Prostate gland (tissue), 2 donors: Measurements from ENCODE around the gene ARHGAP26. TPM values are rescaled to one million over a fixed set of nuclear protein-coding genes. Genes with fewer than 3 reads are reported as not detected.
"Not testable (repeated sequence)": the region's sequence is repeated elsewhere in the genome, so short reads cannot be mapped to it uniquely, and the experiment has no call there.

Experiments used
- DNase-seq: peaks from one replicate; pipeline ENCODE4 v3.0.0-alpha.2; 2019; ENCODE audit warnings: low spot score
- H3K27ac ChIP-seq, 2 donors: fragments of 200-600 bp; sonication (generic); 2 replicates each; pipeline ENCODE4 v1.5.1; 2017 to 2019
- H3K27me3 ChIP-seq: fragments of 200-600 bp; sonication (generic); replicated peaks from 2 replicates; pipeline ENCODE4 v1.5.1; 2019; ENCODE audit not compliant: insufficient read depth
- H3K36me3 ChIP-seq, 2 donors: fragments of 200-600 bp; sonication (generic); 1 replicate in 1 of 2; 2 replicates in 1 of 2; pipeline versions ENCODE4 v1.5.1 to v1.8.1; 2017 to 2019
- H3K4me1 ChIP-seq: fragments of 200-600 bp; sonication (generic); replicated peaks from 2 replicates; pipeline ENCODE4 v1.5.1; 2019
- H3K4me3 ChIP-seq, 2 donors: fragments of 200-600 bp; sonication (generic); 2 replicates each; pipeline ENCODE4 v1.5.1; 2017 to 2019
- H3K9me3 ChIP-seq: fragments of 200-600 bp; sonication (generic); 2 replicates; pipeline ENCODE4 v1.5.1; 2017
- POLR2A ChIP-seq: fragments of 450-650 bp; IDR thresholded peaks from one replicate; pipeline ENCODE4 v1.6.1; 2016; ENCODE audit warnings: antibody characterized with exemption, mild to moderate bottlenecking
- POLR2AphosphoS5 ChIP-seq: sonication (generic); formaldehyde crosslinking; IDR thresholded peaks from one replicate; pipeline ENCODE4 v1.6.1; 2017; ENCODE audit warnings: antibody characterized with exemption
- WGBS: methylation state at CpG from one replicate; pipeline ENCODE4 v1.1.5; 2018; 5-methylcytosine and 5-hydroxymethylcytosine counted together
- intact Hi-C: fragments of 100-400 bp; cut with DNase I; formaldehyde crosslinking; loops from one replicate; pipeline ENCODE4 v1.14.2; 2022
- total RNA-seq, 2 donors: library from RNA; depleted of rRNA; stranded (reverse); fragments of >200 nt; gene quantifications; one replicate each; pipeline ENCODE4 v1.1.0, GENCODE V29; 2016
- TF ChIP-seq, protein P1 (sequence below), 4 experiments: fragments of 200-600 bp in 2 of 4; fragments of 450-650 bp in 2 of 4; sonication (generic) in 2 of 4; IDR thresholded peaks; 1 replicate in 3 of 4; 2 replicates in 1 of 4; pipeline ENCODE4 v1.5.1; 2016 to 2019; ENCODE audit warnings: antibody characterized with exemption in 4 of 4, mild to moderate bottlenecking in 2 of 4, moderate library complexity in 2 of 4

ARHGAP26 gene
- total RNA-seq, 2 donors from 2014 or later, result 11.7 to 39.8 TPM

DNA sequence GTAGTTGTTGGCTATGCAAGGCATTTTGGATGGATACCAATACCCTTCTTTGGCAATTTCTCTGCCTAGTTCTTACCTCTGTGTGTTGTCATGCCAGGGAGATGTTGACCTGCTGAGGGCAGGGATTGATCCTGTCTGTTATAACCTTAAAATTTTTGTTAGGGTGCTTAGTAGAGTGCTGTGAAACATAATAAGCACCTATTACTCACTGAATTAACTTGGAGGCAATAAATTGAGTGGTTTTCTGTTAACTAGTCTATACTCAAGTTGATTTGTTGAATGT is 177.2 kb downstream of the ARHGAP26 start:
- DNase-seq, result no peak
- Histone ChIP-seq H3K9me3 (no peaks in the 10 kb centered on the region), H3K27ac (no peak overlapping the region), H3K4me1 (no peaks in the 10 kb centered on the region), H3K27me3 (no peaks in the 10 kb centered on the region), H3K4me3 (no peak overlapping the region), H3K36me3 (no peaks in the 10 kb centered on the region)
- intact Hi-C loops, result no loop called here
- TF ChIP-seq POLR2AphosphoS5, result no peak
- TF ChIP-seq, protein P1, sequence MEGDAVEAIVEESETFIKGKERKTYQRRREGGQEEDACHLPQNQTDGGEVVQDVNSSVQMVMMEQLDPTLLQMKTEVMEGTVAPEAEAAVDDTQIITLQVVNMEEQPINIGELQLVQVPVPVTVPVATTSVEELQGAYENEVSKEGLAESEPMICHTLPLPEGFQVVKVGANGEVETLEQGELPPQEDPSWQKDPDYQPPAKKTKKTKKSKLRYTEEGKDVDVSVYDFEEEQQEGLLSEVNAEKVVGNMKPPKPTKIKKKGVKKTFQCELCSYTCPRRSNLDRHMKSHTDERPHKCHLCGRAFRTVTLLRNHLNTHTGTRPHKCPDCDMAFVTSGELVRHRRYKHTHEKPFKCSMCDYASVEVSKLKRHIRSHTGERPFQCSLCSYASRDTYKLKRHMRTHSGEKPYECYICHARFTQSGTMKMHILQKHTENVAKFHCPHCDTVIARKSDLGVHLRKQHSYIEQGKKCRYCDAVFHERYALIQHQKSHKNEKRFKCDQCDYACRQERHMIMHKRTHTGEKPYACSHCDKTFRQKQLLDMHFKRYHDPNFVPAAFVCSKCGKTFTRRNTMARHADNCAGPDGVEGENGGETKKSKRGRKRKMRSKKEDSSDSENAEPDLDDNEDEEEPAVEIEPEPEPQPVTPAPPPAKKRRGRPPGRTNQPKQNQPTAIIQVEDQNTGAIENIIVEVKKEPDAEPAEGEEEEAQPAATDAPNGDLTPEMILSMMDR (IDR thresholded peaks at IDR 0.05), result no peak
- TF ChIP-seq POLR2A, result no peak

DNA sequence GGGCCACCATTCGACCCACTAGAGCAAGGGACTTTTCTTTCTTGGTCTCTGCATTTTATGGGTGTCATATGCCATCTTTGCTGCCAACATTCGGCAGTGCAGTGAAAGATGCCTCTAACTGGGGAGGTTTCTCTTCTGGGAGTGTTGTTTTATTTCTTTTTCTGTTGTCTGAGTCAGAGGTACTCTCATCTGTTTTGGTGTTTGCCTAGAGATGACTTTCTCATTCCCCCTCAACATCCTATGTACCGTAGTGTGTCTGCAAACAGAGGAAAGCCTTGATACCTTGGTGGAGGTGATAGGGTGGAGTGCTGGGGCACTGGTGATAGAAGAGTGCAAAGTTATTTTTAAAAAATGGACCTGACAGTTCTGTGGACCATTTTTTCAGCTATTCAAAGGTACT is 182.1 kb downstream of the ARHGAP26 start:
- Histone ChIP-seq H3K36me3 (no peaks in the 10 kb centered on the region), H3K4me3 (no peak overlapping the region), H3K9me3 (no peaks in the 10 kb centered on the region), H3K4me1 (no peaks in the 10 kb centered on the region), H3K27me3 (no peaks in the 10 kb centered on the region), H3K27ac (no peak overlapping the region)
- no peak for DNase-seq
- TF ChIP-seq, protein P1 (IDR thresholded peaks at IDR 0.05), result no peak
- TF ChIP-seq POLR2A (no peak), POLR2AphosphoS5 (no peak)
- WGBS, result 89% methylated on average over 3 of the region's 3 CpGs
- intact Hi-C loops, result no loop called here

DNA sequence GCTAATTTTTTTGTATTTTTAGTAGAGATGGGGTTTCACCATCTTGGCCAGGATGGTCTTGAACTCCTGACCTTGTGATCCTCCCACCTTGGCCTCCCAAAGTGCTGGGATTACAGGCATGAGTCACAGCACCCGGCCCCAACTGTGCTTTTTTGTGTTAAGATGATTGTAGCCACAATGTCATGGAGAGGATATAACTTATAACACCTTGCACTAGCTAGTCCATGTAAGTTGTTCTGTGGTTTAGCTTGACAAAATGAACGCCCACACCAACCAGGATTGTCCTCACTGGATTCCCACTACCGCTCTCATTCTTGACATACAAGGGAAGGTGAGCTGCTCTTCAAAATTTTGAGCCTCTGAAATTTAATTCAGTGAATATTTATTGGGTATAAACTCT is 182.7 kb downstream of the ARHGAP26 start:
- DNase-seq, H3K27me3 ChIP-seq, H3K27ac ChIP-seq, H3K9me3 ChIP-seq, intact Hi-C loops, H3K4me3 ChIP-seq, H3K36me3 ChIP-seq, H3K4me1 ChIP-seq: not testable (repeated sequence)
- WGBS, result 98% methylated on average over 3 of the region's 3 CpGs

DNA sequence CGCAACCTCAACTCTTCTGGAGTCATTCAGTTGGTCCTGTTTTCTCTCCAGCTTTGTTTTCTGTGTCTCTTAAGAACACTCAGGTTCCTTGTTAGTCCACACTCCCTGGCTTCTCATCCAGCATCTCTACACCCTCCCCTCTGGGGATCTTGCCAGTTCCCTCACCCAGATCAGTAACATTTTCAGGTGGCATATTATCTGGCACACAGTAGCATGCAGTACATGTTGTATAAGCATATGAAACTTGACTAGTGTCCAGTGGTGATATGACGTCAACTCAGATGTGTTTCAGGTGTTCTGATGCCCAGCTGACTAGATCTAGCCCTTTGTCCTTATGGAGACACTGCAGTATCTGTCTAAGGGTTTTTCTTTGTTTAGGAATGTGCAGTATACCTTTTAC is 184.3 kb downstream of the ARHGAP26 start:
- H3K36me3 ChIP-seq, result no peaks in the 10 kb centered on the region
- TF ChIP-seq POLR2A, result no peak
- TF ChIP-seq, protein P1 (IDR thresholded peaks at IDR 0.05), result no peak
- TF ChIP-seq POLR2AphosphoS5, result no peak
- WGBS, result 91% methylated on average over 2 of the region's 2 CpGs
- intact Hi-C loops, result no loop called here
- no peak overlapping the region for H3K4me3 ChIP-seq
- no peaks in the 10 kb centered on the region for H3K9me3 ChIP-seq
- H3K4me1 ChIP-seq, result no peaks in the 10 kb centered on the region
- H3K27ac ChIP-seq, result no peak overlapping the region
- DNase-seq, result no peak
- no peaks in the 10 kb centered on the region for H3K27me3 ChIP-seq

DNA sequence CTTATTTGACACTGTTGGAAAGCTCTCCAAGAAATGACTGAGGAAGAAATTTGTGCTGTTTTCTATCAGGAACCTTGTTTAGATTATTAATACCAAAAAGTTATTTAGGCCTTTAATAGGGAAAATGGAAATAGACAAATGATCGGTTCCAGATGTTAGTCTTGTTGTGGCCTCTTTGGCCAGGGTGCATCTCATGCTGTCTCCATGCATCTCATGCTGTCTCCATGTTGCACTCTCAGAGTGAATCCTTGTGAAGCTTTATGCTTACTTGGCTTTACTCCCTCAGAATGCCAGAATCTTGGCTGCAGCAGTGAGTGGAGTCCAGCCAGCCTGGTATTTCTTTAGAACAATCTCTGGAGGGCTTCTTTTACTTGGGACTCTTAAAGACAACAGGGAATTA is 185.5 kb downstream of the ARHGAP26 start:
- DNase-seq, result no peak
- Histone ChIP-seq H3K4me3 (no peak overlapping the region), H3K27me3 (no peaks in the 10 kb centered on the region), H3K36me3 (no peaks in the 10 kb centered on the region), H3K9me3 (no peaks in the 10 kb centered on the region), H3K4me1 (no peaks in the 10 kb centered on the region), H3K27ac (no peak overlapping the region)
- TF ChIP-seq POLR2AphosphoS5 (no peak), POLR2A (no peak)
- TF ChIP-seq, protein P1 (IDR thresholded peaks at IDR 0.05), result no peak
- WGBS, result 85% methylated on average over 1 of the region's 1 CpG
- intact Hi-C loops, result no loop called here

DNA sequence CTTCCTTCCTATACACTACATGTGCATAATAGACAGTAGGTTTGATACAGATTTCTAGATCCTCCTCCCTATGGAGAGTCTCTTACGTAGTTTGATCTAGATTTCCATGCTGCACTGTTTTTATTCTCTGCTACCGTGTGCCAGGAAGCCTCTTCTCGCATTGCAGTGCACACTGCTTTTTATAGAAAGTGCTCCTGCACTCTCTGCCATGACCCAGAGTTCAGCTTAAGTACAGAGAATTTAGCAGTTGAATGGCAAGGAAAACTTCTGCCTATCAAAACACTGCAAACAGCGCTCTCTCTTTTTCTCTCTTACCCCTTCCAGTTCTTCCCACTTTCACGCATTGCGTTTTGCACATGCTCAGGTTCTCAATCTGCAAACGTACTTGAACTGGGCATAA is 187.4 kb downstream of the ARHGAP26 start:
- DNase-seq, result no peak

More for the DNA sequence above, 187.4 kb downstream of the ARHGAP26 start:
- Histone ChIP-seq H3K4me3 (no peak overlapping the region), H3K36me3 (no peaks in the 10 kb centered on the region), H3K27me3 (no peaks in the 10 kb centered on the region), H3K4me1 (no peaks in the 10 kb centered on the region), H3K9me3 (no peaks in the 10 kb centered on the region), H3K27ac (no peak overlapping the region)
- intact Hi-C loops, result no loop called here
- 69% methylated on average over 7 of the region's 7 CpGs for WGBS
- TF ChIP-seq POLR2AphosphoS5 (no peak), POLR2A (no peak)
- TF ChIP-seq, protein P1 (IDR thresholded peaks at IDR 0.05), result no peak
